Loucy (cell line): Measurements from ENCODE around the gene HADH.

ENCODE experiments used
- H2AFZ ChIP-seq: fragments of 200-600 bp; sonication (generic); 2 replicates; pipeline ENCODE4 v1.6.0; 2016; ENCODE audit warnings: antibody characterized with exemption, mild to moderate bottlenecking, low read length, moderate library complexity
- H3F3A ChIP-seq: fragments of 200-600 bp; 2 replicates; pipeline ENCODE4 v1.6.0; 2016; ENCODE audit warnings: antibody characterized with exemption, low read depth, mild to moderate bottlenecking
- H3K27me3 ChIP-seq: fragments of 200-600 bp; sonication (generic); 2 replicates; pipeline ENCODE4 v1.6.1; 2014; ENCODE audit warnings: low read length, mild to moderate bottlenecking; ENCODE audit not compliant: insufficient read depth, poor library complexity, severe bottlenecking
- H3K36me3 ChIP-seq: fragments of 200-600 bp; sonication (generic); 2 replicates; pipeline ENCODE4 v1.6.1; 2016; ENCODE audit warnings: low read length; ENCODE audit not compliant: insufficient read depth
- H3K4me1 ChIP-seq: fragments of 200-600 bp; sonication (generic); 2 replicates; pipeline ENCODE4 v1.5.1; 2014; ENCODE audit warnings: low read length, mild to moderate bottlenecking; ENCODE audit not compliant: insufficient read depth, poor library complexity, severe bottlenecking
- H3K4me2 ChIP-seq: fragments of 200-600 bp; sonication (generic); 2 replicates; pipeline ENCODE4 v1.6.0; 2014; ENCODE audit warnings: antibody characterized with exemption, low read length, low read depth, mild to moderate bottlenecking; ENCODE audit not compliant: poor library complexity, severe bottlenecking
- H3K4me3 ChIP-seq: fragments of 200-600 bp; sonication (generic); 2 replicates; pipeline ENCODE4 v1.5.1; 2014; ENCODE audit warnings: low read length, mild to moderate bottlenecking, mixed read lengths; ENCODE audit not compliant: poor library complexity, severe bottlenecking
- H3K79me2 ChIP-seq: fragments of 200-600 bp; sonication (generic); 2 replicates; pipeline ENCODE4 v1.6.1; 2014; ENCODE audit warnings: low read length; ENCODE audit not compliant: insufficient read depth
- H3K9ac ChIP-seq: fragments of 200-600 bp; sonication (generic); 2 replicates; pipeline ENCODE4 v1.6.0; 2014; ENCODE audit warnings: mild to moderate bottlenecking, low read depth, low read length, moderate library complexity; ENCODE audit not compliant: poor library complexity, severe bottlenecking
- H3K9me2 ChIP-seq: fragments of 200-600 bp; sonication (generic); replicated peaks from 2 replicates; pipeline ENCODE4 v1.6.1; 2016; ENCODE audit warnings: low read depth, low read length, mixed read lengths
- H3K9me3 ChIP-seq: fragments of 200-600 bp; sonication (generic); 2 replicates; pipeline ENCODE4 v1.6.1; 2014; ENCODE audit warnings: mild to moderate bottlenecking, antibody characterized with exemption, low read length, low read depth; ENCODE audit not compliant: insufficient read depth
- H4K20me1 ChIP-seq: fragments of 200-600 bp; sonication (generic); 2 replicates; pipeline ENCODE4 v1.6.0; 2014; ENCODE audit warnings: antibody characterized with exemption, low read length, mild to moderate bottlenecking; ENCODE audit not compliant: insufficient read depth, poor library complexity, severe bottlenecking
- CTCF ChIP-seq: fragments of 200-600 bp; sonication (generic); conservative IDR thresholded peaks from 2 replicates; pipeline ENCODE4 v1.5.1; 2014; ENCODE audit warnings: mild to moderate bottlenecking, antibody characterized with exemption, low read length
- EZH2phosphoT487 ChIP-seq: fragments of 200-600 bp; IDR thresholded peaks from 2 replicates; pipeline ENCODE4 v1.6.1; 2018; ENCODE audit warnings: antibody characterized with exemption, mild to moderate bottlenecking, moderate library complexity, borderline replicate concordance

The HADH gene

DNA sequence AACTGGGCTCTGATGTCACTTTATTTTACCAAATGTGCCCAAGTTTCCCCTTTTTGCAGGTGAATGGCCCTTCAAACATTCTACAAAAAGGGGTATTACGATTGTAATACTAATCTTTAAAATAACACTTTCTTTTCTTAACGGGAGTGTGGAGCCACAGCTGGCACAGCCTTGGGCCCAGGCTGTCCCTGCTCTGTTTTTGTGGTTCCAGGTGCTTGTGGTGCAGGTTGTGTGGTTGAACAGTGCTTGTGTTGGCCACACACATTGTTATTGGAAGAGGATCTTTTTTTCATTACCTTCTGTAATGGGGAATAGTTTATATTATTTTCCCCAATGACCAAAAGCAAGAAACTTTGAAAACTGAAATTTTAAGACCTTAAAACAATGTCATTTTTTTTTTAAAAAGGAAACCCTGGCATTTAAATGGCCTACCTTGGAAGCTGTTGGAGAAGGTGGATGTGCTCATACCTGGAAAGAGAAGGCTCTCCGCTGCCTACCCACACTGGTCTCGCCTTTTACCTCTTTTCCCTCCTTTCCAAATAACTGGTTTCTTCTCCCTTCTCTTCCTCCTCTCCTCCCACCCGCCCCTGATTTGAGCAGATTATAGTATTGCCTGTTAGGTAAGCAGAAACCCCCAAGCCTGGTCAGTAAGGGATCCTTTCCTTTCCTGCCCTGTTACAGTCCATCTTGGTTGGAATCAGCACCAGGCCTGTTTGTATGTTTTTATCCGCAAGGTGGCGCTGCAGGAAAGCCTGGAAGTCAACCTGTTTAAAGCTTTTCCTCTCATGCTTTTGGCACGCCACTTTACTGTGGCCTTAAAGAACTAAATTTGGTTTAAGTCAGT is 28.6 kb downstream of the HADH start:
- TF ChIP-seq EZH2phosphoT487, result no peak
- TF ChIP-seq CTCF, result peak; percentile 94
- no peaks in the 10 kb centered on the region for H3K9me3 ChIP-seq
- no peaks in the 10 kb centered on the region for H3K4me1 ChIP-seq
- H3K27me3 ChIP-seq, result no peaks in the 10 kb centered on the region
- H3K36me3 ChIP-seq, result peaks cover 61% of the 10 kb centered on the region; the same call in 1 of the 2 replicates
- H2AFZ ChIP-seq, result no peak overlapping the region
- no peak overlapping the region for H3K4me2 ChIP-seq
- no peaks in the 10 kb centered on the region for H3K79me2 ChIP-seq
- no peaks in the 10 kb centered on the region for H4K20me1 ChIP-seq
- no peaks in the 10 kb centered on the region for H3F3A ChIP-seq
- no peak overlapping the region for H3K4me3 ChIP-seq
- no peaks in the 10 kb centered on the region for H3K9me2 ChIP-seq
- H3K9ac ChIP-seq, result no peak overlapping the region

GRCh38 chr4:108018884-108019187 is 29.1 kb downstream of the HADH start:
- peaks cover 65% of the 10 kb centered on the region; the same call in 1 of the 2 replicates for H3K36me3 ChIP-seq
- no peaks in the 10 kb centered on the region for H3K4me1 ChIP-seq
- H3K9me2 ChIP-seq, result no peaks in the 10 kb centered on the region

DNA sequence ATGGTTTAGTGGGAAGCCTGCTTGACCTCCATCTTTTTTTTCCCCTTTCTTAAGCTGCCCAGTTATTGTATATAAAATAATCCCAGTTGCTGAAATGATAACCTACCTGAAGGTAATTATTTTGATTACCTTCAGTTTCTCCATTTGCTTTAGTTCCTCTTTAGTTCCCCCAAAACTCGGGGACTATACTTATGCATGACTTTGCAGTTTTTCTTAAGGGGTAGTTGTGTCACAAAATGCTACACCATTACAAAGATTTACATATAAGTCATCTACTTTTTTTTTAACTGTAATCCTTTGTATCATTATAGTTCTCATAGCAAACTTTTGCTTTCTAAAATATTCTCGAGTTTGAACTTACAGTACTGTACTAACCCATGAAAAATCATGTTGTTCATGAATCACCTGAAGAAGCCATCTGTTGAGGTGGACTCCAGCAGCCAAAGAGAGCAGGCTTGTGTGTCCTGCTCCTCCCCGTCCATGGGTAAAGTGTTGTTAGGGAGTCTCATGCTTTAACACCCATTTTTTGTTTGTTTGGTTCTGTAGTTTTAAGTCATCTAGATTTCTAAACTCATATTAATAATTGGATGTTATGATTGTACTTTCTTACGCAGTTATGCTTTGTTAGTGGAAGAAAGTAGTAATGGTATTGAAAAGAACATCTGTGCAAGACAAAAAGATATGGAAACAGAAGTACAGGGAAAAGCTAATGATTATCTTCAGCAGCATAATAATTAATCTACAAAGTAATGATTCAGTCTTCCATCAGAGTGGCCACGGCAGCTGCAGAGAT is 34.6 kb downstream of the HADH start:
- no peak overlapping the region for H3K4me3 ChIP-seq

More at GRCh38 chr4:108018884-108019187, 29.1 kb downstream of the HADH start:
- no peak overlapping the region for H3K4me2 ChIP-seq
- no peaks in the 10 kb centered on the region for H3K27me3 ChIP-seq
- H2AFZ ChIP-seq, result no peak overlapping the region
- H3K79me2 ChIP-seq, result no peaks in the 10 kb centered on the region
- H4K20me1 ChIP-seq, result no peaks in the 10 kb centered on the region
- no peak overlapping the region for H3K9ac ChIP-seq
- TF ChIP-seq EZH2phosphoT487, result no peak
- no peaks in the 10 kb centered on the region for H3K9me3 ChIP-seq
- H3K4me3 ChIP-seq, result no peak overlapping the region
- no peaks in the 10 kb centered on the region for H3F3A ChIP-seq

More for the DNA sequence above, 34.6 kb downstream of the HADH start:
- H3K79me2 ChIP-seq, result no peaks in the 10 kb centered on the region
- H2AFZ ChIP-seq, result no peak overlapping the region
- H3K9me2 ChIP-seq, result no peaks in the 10 kb centered on the region
- H3K36me3 ChIP-seq, result peaks cover 69% of the 10 kb centered on the region; the same call in 1 of the 2 replicates
- H3K4me1 ChIP-seq, result no peaks in the 10 kb centered on the region
- H3K9me3 ChIP-seq, result no peaks in the 10 kb centered on the region
- no peak overlapping the region for H3K9ac ChIP-seq
- H3F3A ChIP-seq, result no peaks in the 10 kb centered on the region
- H4K20me1 ChIP-seq, result no peaks in the 10 kb centered on the region
- TF ChIP-seq CTCF, result no peak
- TF ChIP-seq EZH2phosphoT487, result no peak
- no peaks in the 10 kb centered on the region for H3K27me3 ChIP-seq
- H3K4me2 ChIP-seq, result no peak overlapping the region
